SK-N-SH (cell line): ENCODE measurements around the gene KRT3.

ENCODE experiments used
- EP300 ChIP-seq, 2 experiments: IDR thresholded peaks; 2 replicates each; pipeline versions ENCODE4 v1.4.0 to v1.6.1; 2012; ENCODE audit warnings: borderline replicate concordance in 1 of 2, low read depth in 1 of 2, low read length in 1 of 2
- EZH2phosphoT487 ChIP-seq: fragments of 200-600 bp; sonication (generic); IDR thresholded peaks from 2 replicates; pipeline ENCODE4 v1.6.1; 2017; ENCODE audit warnings: low read depth, mixed run types, mild to moderate bottlenecking, antibody characterized with exemption, moderate library complexity, borderline replicate concordance
- RAD21 ChIP-seq: IDR thresholded peaks from 2 replicates; pipeline ENCODE4 v1.6.1; 2012; ENCODE audit warnings: mild to moderate bottlenecking, low read length
- SMC3 ChIP-seq: IDR thresholded peaks from 2 replicates; pipeline ENCODE4 v1.6.1; 2012; ENCODE audit warnings: low read depth, low read length, improper control_type of control experiment
- TF ChIP-seq, protein P1 (sequence below): fragments of 200-600 bp; sonication (generic); IDR thresholded peaks from 2 replicates; pipeline ENCODE4 v1.6.1; 2017; ENCODE audit warnings: antibody characterized with exemption, mild to moderate bottlenecking, moderate library complexity
- TF ChIP-seq, protein P2 (sequence below): IDR thresholded peaks from 2 replicates; pipeline ENCODE4 v1.4.0; 2012; ENCODE audit warnings: low read depth, borderline replicate concordance

DNA sequence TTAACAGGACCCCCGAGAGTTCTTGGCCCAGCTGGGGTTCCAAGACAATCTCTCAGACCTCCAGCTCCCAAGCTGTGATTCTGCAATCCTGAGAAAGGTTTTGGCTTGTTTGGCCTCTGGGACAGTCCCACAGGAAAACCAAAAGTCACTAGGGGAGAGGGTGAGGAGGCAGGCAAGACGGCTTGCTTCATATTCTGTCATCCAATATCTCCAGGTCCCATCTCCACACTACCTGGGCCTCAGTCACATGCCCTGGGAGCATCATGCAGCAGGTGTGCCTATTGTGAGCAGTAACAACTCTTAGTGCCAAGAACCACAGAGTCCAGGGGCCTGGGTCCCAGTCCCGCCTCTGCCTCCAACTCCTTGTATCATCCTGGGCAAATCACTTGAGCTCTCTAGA is 36.5 kb upstream of the KRT3 start:
- TF ChIP-seq EP300 (IDR thresholded peaks at IDR 0.05; ENCODE audit: borderline replicate concordance in 1 of 2, low read depth in 1 of 2, low read length in 1 of 2) (no peak), SMC3 (no peak), RAD21 (no peak), EZH2phosphoT487 (no peak)
- TF ChIP-seq, protein P1, sequence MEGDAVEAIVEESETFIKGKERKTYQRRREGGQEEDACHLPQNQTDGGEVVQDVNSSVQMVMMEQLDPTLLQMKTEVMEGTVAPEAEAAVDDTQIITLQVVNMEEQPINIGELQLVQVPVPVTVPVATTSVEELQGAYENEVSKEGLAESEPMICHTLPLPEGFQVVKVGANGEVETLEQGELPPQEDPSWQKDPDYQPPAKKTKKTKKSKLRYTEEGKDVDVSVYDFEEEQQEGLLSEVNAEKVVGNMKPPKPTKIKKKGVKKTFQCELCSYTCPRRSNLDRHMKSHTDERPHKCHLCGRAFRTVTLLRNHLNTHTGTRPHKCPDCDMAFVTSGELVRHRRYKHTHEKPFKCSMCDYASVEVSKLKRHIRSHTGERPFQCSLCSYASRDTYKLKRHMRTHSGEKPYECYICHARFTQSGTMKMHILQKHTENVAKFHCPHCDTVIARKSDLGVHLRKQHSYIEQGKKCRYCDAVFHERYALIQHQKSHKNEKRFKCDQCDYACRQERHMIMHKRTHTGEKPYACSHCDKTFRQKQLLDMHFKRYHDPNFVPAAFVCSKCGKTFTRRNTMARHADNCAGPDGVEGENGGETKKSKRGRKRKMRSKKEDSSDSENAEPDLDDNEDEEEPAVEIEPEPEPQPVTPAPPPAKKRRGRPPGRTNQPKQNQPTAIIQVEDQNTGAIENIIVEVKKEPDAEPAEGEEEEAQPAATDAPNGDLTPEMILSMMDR, result no peak
- TF ChIP-seq, protein P2, sequence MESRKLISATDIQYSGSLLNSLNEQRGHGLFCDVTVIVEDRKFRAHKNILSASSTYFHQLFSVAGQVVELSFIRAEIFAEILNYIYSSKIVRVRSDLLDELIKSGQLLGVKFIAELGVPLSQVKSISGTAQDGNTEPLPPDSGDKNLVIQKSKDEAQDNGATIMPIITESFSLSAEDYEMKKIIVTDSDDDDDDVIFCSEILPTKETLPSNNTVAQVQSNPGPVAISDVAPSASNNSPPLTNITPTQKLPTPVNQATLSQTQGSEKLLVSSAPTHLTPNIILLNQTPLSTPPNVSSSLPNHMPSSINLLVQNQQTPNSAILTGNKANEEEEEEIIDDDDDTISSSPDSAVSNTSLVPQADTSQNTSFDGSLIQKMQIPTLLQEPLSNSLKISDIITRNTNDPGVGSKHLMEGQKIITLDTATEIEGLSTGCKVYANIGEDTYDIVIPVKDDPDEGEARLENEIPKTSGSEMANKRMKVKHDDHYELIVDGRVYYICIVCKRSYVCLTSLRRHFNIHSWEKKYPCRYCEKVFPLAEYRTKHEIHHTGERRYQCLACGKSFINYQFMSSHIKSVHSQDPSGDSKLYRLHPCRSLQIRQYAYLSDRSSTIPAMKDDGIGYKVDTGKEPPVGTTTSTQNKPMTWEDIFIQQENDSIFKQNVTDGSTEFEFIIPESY, result no peak
